PC-9 (cell line): ENCODE results near the gene EDEM2. TPM values are rescaled to one million over a fixed set of nuclear protein-coding genes. Genes with fewer than 3 reads are reported as not detected.
A peak's percentile ranks its signal among the peaks of the same experiment; 100 is the strongest.

Source experiments
- BruUV-seq: library from RNA; stranded (reverse); fragments of 400-500 nt; replicated peaks from 2 replicates; lab custom pipeline; 2021; lab: Mats Ljungman, UMichigan
- CTCF ChIA-PET: fragments of 300-600 bp; sonication (Branson Sonifier 250); formaldehyde crosslinking; loops from one replicate; lab custom pipeline; 2022; ENCODE audit warnings: antibody characterized with exemption; lab: Charles Lee
- POLR2A ChIA-PET: fragments of 300-600 bp; sonication (Branson Sonifier 250); formaldehyde crosslinking; loops from one replicate; lab custom pipeline; 2022; ENCODE audit warnings: antibody characterized with exemption; ENCODE audit not compliant: unreplicated experiment; lab: Charles Lee
- DNase-seq, 2 experiments: peaks; one replicate each; pipeline versions ENCODE4 v3.0.0 to v3.0.0-alpha.2; 2015 to 2022; ENCODE audit warnings: mixed read lengths in 1 of 2
- H2AFZ ChIP-seq: fragments of 200-600 bp; sonication (generic); 2 replicates; pipeline ENCODE4 v1.8.1; 2017; ENCODE audit warnings: antibody characterized with exemption
- H3F3A ChIP-seq: fragments of 200-600 bp; sonication (generic); 2 replicates; pipeline ENCODE4 v1.8.1; 2017; ENCODE audit warnings: antibody characterized with exemption, mild to moderate bottlenecking, low read depth; ENCODE audit not compliant: insufficient read depth
- H3K27ac ChIP-seq: fragments of 200-600 bp; sonication (generic); 2 replicates; pipeline ENCODE4 v1.6.1; 2016; ENCODE audit warnings: mixed run types
- H3K27me3 ChIP-seq: fragments of 200-600 bp; sonication (generic); 2 replicates; pipeline ENCODE4 v1.6.1; 2016; ENCODE audit warnings: low read depth, mixed run types; ENCODE audit not compliant: insufficient read depth
- H3K36me3 ChIP-seq: fragments of 200-600 bp; sonication (generic); 2 replicates; pipeline ENCODE4 v1.6.1; 2016; ENCODE audit warnings: low read depth, mixed run types
- H3K4me1 ChIP-seq: fragments of 200-600 bp; sonication (generic); replicated peaks from 2 replicates; pipeline ENCODE4 v1.6.1; 2016; ENCODE audit warnings: mixed run types; ENCODE audit not compliant: insufficient read depth
- H3K4me2 ChIP-seq: fragments of 200-600 bp; sonication (generic); 2 replicates; pipeline ENCODE4 v1.6.1; 2017; ENCODE audit warnings: mixed run types
- H3K4me3 ChIP-seq: fragments of 200-600 bp; sonication (generic); 2 replicates; pipeline ENCODE4 v1.6.1; 2016; ENCODE audit warnings: mixed run types
- H3K79me2 ChIP-seq: fragments of 200-600 bp; sonication (generic); 2 replicates; pipeline ENCODE4 v1.6.1; 2017; ENCODE audit warnings: low read depth, mixed run types
- H3K9me2 ChIP-seq: fragments of 200-600 bp; sonication (generic); 2 replicates; pipeline ENCODE4 v1.8.1; 2017; ENCODE audit warnings: mild to moderate bottlenecking; ENCODE audit not compliant: insufficient read depth
- H3K9me3 ChIP-seq: fragments of 200-600 bp; sonication (generic); 2 replicates; pipeline ENCODE4 v1.8.1; 2016; ENCODE audit warnings: low read depth; ENCODE audit not compliant: insufficient read depth
- H4K20me1 ChIP-seq: fragments of 200-600 bp; sonication (generic); 2 replicates; pipeline ENCODE4 v1.8.1; 2017; ENCODE audit not compliant: insufficient read depth
- EZH2 ChIP-seq: fragments of 200-600 bp; sonication (generic); IDR thresholded peaks from 2 replicates; pipeline ENCODE4 v1.8.0; 2017; ENCODE audit warnings: antibody characterized with exemption, low read depth
- intact Hi-C: fragments of 100-400 bp; cut with micrococcal nuclease; formaldehyde crosslinking; loops from one replicate; pipeline ENCODE4 v1.10.0; 2022; ENCODE audit not compliant: unreplicated experiment
- total RNA-seq: library from RNA; stranded (reverse); gene quantifications from 2 replicates; pipeline ENCODE4 v1.2.3, GENCODE V29; 2021
- TF ChIP-seq, protein P1 (sequence below): fragments of 200-600 bp; sonication (generic); conservative IDR thresholded peaks from 2 replicates; pipeline ENCODE4 v1.6.1; 2017; ENCODE audit warnings: mixed run types, antibody characterized with exemption, mild to moderate bottlenecking, moderate library complexity

Gene EDEM2
- total RNA-seq, 1 experiment from 2014 or later, result 34.9 TPM

DNA sequence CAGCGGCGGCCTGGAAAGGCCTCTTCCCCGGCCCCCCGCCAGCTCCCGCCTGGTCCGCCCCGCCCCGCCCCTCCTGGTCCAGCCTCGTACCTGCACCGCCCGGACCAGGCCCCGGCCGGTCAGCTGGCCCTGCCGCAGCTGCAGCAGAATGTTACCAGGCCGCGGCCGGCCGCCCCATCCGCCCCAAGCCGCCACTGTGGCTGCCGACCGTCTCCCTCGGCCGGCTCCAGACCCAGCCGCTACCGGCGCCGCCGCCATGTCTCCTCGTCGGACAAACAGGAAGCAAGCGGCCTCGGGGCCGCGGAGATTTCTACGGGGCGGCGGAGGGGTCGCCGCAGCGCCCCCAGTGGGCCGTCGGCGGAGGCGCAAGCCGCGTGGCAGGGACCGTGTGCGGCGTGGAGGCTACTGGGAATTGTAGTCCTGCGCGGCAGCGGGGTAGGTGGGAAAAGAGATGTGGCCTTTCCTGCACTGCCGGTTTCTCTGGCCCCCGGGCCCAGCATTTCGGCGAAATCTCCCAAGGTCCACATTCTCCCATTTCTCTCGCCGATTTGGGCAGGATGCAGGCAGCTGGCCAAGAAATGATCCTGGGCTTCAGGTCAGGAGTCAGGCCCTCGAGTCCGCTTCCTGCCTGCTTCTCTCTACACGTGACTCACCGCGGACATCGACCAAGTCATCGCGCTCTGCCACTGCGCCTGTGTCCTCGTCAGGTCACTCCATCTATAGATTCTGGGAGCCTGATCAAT, 54.4 kb downstream of the EDEM2 start, which contains the start of gene TRPC4AP:
Gene TRPC4AP (minus strand): TSS at position 284 of the 743 bp plus-strand sequence. CDS start 26 bp downstream, at position 258.
- DNase-seq, result peak; percentile 82 to 93
- peaks cover 33% of the 10 kb centered on the region for H3F3A ChIP-seq
- ChIA-PET CTCF (interaction anchor here (0.6 to 1.7 kb wide), 3 partner anchors 12 to 219 kb away, joined by 4 to 5 read pairs (median 4); no protein-coding TSS in a partner anchor), POLR2A (interaction anchor here (0.5 to 0.6 kb wide), 2 partner anchors 226 to 319 kb away, joined by 3 to 6 read pairs; no protein-coding TSS in a partner anchor)
- peaks cover 11% of the 10 kb centered on the region for H4K20me1 ChIP-seq
- peaks cover 36% of the 10 kb centered on the region for H3K4me1 ChIP-seq
- TF ChIP-seq EZH2, result no peak
- TF ChIP-seq, protein P1, sequence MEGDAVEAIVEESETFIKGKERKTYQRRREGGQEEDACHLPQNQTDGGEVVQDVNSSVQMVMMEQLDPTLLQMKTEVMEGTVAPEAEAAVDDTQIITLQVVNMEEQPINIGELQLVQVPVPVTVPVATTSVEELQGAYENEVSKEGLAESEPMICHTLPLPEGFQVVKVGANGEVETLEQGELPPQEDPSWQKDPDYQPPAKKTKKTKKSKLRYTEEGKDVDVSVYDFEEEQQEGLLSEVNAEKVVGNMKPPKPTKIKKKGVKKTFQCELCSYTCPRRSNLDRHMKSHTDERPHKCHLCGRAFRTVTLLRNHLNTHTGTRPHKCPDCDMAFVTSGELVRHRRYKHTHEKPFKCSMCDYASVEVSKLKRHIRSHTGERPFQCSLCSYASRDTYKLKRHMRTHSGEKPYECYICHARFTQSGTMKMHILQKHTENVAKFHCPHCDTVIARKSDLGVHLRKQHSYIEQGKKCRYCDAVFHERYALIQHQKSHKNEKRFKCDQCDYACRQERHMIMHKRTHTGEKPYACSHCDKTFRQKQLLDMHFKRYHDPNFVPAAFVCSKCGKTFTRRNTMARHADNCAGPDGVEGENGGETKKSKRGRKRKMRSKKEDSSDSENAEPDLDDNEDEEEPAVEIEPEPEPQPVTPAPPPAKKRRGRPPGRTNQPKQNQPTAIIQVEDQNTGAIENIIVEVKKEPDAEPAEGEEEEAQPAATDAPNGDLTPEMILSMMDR, result peak; percentile 94
- H3K4me2 ChIP-seq, result peak within 1 kb of the TSS; percentile 93
- no peaks in the 10 kb centered on the region for H3K27me3 ChIP-seq
- peak within 1 kb of the TSS; percentile 92 for H3K4me3 ChIP-seq
- no TSS peak for BruUV-seq
- intact Hi-C loops, result loop anchor here (1.0 to 10.0 kb wide), 5 partner anchors 54 to 960 kb away; partner anchors contain the start of genes ACSS2, CEP250 and EDEM2
- peaks cover 3% of the 10 kb centered on the region; the same call in 1 of the 2 replicates for H3K36me3 ChIP-seq
- peak within 1 kb of the TSS; percentile 86 for H2AFZ ChIP-seq
- no peaks in the 10 kb centered on the region for H3K9me3 ChIP-seq
- peak within 1 kb of the TSS; percentile 98 for H3K27ac ChIP-seq
- H3K79me2 ChIP-seq, result peaks cover 46% of the 10 kb centered on the region
- no peaks in the 10 kb centered on the region for H3K9me2 ChIP-seq

DNA sequence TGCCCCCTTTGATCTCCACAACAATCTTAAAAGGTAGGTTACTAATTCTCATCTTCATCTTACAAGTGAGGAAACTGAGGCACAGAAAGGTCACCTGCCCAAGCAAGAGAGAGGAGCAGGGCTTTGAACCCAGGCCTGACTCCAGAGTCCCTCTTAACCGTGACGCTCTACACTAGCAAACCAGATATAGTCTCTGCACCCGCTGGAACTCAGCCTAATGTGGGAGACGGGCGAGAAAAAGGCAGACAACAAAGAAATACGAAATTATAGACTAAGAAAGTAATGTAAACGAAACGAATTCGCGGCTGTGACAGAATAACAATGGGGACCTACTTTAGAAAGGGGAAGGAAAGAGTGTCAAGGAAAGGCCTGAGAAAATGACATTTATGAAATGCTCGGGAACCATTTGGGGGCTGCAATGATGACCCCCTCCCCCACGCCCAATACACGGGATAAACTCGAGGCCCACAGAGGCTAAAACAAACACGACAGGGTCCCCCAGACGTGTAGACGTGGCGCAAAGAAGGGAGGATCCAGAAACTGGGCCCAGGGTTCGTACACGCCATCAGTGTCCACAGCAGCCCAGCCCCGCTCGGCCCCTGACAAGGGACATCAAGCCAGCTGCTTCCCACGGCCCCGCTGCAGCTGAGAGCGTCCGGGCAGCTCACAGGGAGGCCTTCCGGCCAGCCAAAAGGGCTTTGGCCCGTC, 55.2 kb downstream of the EDEM2 start:
- Histone ChIP-seq H3K9me2 (no peaks in the 10 kb centered on the region), H3K4me3 (peak overlapping the region; percentile 92), H4K20me1 (peaks cover 16% of the 10 kb centered on the region), H3K4me1 (peaks cover 36% of the 10 kb centered on the region), H3K4me2 (peak overlapping the region; percentile 93), H3K27ac (peak overlapping the region; percentile 98), H3K9me3 (no peaks in the 10 kb centered on the region), H3F3A (peaks cover 33% of the 10 kb centered on the region), H3K27me3 (no peaks in the 10 kb centered on the region), H3K36me3 (peaks cover 8% of the 10 kb centered on the region; the same call in 1 of the 2 replicates), H3K79me2 (peaks cover 52% of the 10 kb centered on the region), H2AFZ (peak overlapping the region; percentile 86)
- TF ChIP-seq, protein P1, result no peak
- TF ChIP-seq EZH2, result no peak
- ChIA-PET CTCF (interaction anchor here (0.6 to 1.7 kb wide), 3 partner anchors 13 to 218 kb away, joined by 4 to 5 read pairs (median 4); no protein-coding TSS in a partner anchor), POLR2A (interaction anchor here (0.5 to 0.6 kb wide), 2 partner anchors 226 to 319 kb away, joined by 3 to 6 read pairs; no protein-coding TSS in a partner anchor)
- intact Hi-C loops, result loop anchor here (2.0 to 10.0 kb wide), 4 partner anchors 55 to 960 kb away; partner anchors contain the start of genes CEP250 and EDEM2
- DNase-seq, result peak in 1 of 2 experiments; percentile 38
- BruUV-seq, result TSS peak; percentile 62
